ENCODE measurements around the gene FUBP1. TPM values are rescaled to one million over a fixed set of nuclear protein-coding genes. Genes with fewer than 3 reads are reported as not detected.

Gene FUBP1
- total and polyA plus RNA-seq, 10 donors = 52.5 to 196 (median 157) TPM

Small RNA genes lying within 50 kb of the gene (small RNA-seq; reads per million reads assigned to genes)
- gene AC103591.3 = 0 to 0.14 (median 0.03) reads per million in 4 donors

Other genes starting within 250 kb of the FUBP1 start
- 100 to 1,000 TPM in 1 of 7 donors, 10 to 100 TPM in 6; 55.4 to 105 (median 79.6) TPM for gene USP33, start 219.2 kb downstream of the FUBP1 start, total RNA-seq
- 10 to 100 TPM; 20.3 to 29.4 (median 24.5) TPM for gene USP33, start 219.2 kb downstream of the FUBP1 start, polyA plus RNA-seq
- 10 to 100 TPM; 12.6 to 20.2 (median 18.0) TPM for gene MIGA1, start 199.4 kb downstream of the FUBP1 start, total RNA-seq
- 1 to 10 TPM; 2.4 to 2.8 (median 2.7) TPM for gene MIGA1, start 199.4 kb downstream of the FUBP1 start, polyA plus RNA-seq
- gene NEXN, start 90.4 kb downstream of the FUBP1 start, total RNA-seq = 1 to 10 TPM; 3.4 to 8.3 (median 5.6) TPM
- gene NEXN, start 90.4 kb downstream of the FUBP1 start, polyA plus RNA-seq = 1 to 10 TPM; 5.8 to 9.9 (median 7.8) TPM
- 10 to 100 TPM; 39.9 to 66.2 (median 57.9) TPM for gene DNAJB4, start 25.9 kb upstream of the FUBP1 start, total RNA-seq
- 10 to 100 TPM; 10.5 to 29.5 (median 11.4) TPM for gene DNAJB4, start 25.9 kb upstream of the FUBP1 start, polyA plus RNA-seq
- 10 to 100 TPM; 27.9 to 49.9 (median 43.7) TPM for gene GIPC2, start 66.9 kb upstream of the FUBP1 start, total RNA-seq
- gene GIPC2, start 66.9 kb upstream of the FUBP1 start, polyA plus RNA-seq = 10 to 100 TPM in 2 of 3 donors, 1 to 10 TPM in 1; 5.5 to 26.4 (median 11.8) TPM

Data from spleen (tissue), 11 donors.